ENCODE measurements around the gene FOXP1.

Gene FOXP1

GRCh38 chr3:71228156-71228866 lies 355.2 kb downstream of the FOXP1 start:
- DNase-seq = peak; percentile 62

- DNase-seq = no peak
Observed at GRCh38 chr3:71227270-71227661, 356.3 kb downstream of the FOXP1 start.

DNA sequence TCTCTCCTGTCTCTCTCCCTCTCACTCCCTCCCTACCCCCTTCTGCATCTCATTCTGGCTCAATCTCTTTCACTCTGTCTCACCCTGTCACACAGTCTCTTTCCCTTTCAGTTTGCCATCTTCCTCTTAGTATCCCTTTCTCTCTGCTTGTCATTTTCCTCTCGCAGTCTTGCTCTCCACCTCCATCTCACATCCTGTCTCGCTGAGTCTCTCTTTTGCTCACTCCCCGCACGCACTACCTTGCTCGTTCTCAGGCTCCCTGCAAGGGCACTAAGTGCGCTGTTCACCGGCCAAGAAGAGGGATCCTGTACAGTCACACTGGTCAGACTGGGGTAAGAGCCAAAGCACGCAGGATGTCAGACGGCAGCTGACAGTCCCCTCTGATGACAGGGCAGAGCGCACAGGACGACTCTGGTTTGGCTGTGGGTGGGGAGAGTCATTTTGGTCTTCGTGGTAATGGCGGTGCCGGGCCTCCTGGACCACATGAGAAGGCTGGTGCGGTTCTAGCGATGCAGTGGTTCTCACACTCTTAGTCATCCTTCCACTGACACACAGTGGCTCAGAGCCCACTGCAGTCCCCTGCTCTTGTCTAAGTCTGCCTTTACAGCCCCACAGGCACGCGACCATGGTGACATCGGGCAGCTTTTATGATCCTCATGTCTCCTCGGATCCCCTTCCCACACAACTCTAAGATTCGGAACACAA lies 356.8 kb downstream of the FOXP1 start:
- peak; percentile 55 for DNase-seq

- DNase-seq = no peak
Observed at GRCh38 chr3:71225951-71226564, 357.5 kb downstream of the FOXP1 start.

- DNase-seq = peak; percentile 30
Observed at GRCh38 chr3:71225002-71225684, 358.4 kb downstream of the FOXP1 start.

GRCh38 chr3:71219744-71220638 lies 363.5 kb downstream of the FOXP1 start:
- no peak for DNase-seq

- DNase-seq = no peak
Observed at GRCh38 chr3:71218508-71218907, 365.0 kb downstream of the FOXP1 start.

DNA sequence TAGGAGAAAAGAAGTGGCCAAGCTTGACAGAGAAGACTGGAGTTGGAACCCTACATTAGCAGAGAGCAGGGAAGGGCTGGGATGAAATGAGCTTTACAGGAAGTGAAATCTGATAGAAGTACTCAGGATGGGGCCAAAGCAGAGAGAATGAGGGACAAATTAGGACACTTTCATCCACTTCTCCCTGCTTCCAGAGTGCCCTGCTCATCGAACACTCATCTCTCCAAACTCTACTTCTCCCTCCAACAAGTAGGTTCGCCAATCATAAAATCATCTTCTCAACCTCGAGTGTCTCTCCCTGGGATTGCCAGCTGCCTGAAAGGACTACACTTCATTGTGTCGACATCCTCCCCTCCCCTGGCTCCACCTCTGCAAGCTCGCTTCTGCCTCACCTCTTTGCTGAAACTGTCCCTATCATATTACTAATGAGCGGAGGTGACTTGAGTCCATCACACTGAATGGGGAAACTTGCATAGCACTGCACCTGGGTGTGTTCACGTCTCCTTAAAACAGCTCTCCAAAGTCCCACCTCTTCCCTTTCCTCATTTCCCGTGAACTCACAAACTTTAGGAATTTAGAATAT lies 365.8 kb downstream of the FOXP1 start:
- no peak for DNase-seq

DNA sequence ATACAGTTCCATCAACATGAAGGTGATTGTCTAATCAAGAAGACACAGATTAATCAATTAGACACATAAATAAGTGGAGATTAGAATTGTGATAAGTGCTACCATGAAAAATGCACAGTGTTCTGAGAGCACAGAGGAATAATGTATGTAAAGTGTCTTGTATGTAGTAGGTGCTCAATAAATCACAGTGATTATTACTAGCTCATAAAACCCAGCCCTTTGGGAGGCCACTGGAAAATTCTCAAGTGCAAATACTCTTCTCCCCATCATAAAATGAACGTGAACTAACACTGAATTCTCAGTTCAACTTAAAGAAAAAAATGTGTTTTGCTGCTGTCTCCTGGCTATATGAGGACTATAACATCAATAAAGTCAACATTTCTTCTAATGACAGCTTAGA lies 368.2 kb downstream of the FOXP1 start:
- DNase-seq = no peak

- DNase-seq = no peak
Observed at GRCh38 chr3:71214797-71215196, 368.7 kb downstream of the FOXP1 start.

DNA sequence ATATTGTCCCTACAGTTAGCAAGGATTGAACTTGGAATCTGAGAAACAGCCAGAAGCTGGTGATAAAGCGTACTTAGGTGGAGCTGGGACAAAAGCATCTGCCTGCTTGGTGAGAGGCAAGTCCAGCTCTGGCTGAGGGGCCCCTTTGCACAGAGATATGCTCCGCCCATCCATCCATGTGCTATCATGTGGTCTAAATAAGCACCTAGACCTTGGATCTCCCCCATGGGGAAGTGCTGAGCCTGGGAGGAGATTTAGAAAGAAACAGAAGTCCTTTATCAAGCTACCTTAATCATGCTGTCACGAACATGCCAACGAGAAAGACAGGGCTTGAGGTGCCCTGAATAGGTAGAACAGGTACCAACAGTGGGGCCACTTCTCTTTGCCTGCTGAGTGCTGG lies 369.5 kb downstream of the FOXP1 start:
- DNase-seq = no peak

GRCh38 chr3:71211083-71211482 lies 372.4 kb downstream of the FOXP1 start:
- no peak for DNase-seq

GRCh38 chr3:71210257-71211007 lies 373.1 kb downstream of the FOXP1 start:
- peak; percentile 46 for DNase-seq

- no peak for DNase-seq
Observed at GRCh38 chr3:71208211-71209095, 375.1 kb downstream of the FOXP1 start.

DNA sequence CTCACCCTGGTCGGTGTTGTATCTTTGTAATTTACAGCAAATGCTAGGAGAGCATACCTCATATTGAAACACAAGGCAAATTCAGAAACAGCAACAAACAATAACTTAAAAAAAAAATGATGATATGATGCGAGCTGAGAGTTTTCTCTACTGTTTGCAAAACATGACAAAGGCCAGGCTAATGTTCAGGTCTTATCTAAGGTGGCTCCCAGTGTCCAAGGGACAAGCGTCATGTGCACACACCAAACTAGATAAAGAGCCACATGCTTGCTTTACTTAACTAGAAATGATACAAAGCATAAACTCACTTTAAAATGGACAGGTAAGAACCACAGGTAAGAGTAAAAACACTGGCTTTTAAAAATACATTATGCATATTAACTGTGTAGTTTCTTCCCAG lies 375.9 kb downstream of the FOXP1 start:
- no peak for DNase-seq

DNA sequence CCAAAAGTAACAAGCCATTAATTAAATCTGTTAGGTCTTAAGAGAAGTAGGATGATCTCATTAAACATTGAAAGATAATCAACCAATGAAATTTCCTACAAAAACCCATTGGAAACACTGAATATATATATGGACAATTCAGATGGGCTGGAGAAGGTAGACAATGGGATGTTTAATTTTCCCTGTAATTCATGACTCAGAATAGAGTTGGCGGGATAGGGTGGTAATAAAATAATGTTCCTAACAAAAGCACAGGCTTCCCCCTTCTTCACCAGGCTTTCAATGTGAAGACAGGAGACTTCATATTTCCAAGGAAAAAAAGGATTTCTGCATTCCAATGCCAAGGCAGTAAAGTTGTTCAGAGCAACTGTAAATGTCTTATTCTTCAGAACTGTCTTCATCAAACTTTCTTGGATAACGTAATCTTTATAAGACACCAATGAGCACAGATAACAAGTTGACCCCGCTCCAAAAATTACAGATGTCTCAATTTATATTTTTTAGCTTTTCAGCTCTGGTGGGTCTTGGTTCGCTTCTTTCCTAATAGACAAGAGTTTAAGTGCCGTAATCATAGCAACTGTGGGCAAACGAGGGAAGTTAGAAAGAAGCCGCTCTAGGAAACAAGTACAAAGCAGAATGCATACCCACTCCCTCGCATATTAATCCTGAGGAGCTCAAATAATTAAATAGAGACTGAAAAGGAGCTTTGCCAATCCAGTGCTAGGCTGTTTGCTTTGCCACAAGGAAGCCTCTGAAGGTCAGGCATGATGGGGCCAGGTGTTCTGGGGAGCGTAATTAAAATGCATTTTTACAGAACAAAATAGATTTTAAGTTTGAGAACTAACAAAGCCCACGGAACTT lies 377.0 kb downstream of the FOXP1 start:
- DNase-seq = no peak

DNA sequence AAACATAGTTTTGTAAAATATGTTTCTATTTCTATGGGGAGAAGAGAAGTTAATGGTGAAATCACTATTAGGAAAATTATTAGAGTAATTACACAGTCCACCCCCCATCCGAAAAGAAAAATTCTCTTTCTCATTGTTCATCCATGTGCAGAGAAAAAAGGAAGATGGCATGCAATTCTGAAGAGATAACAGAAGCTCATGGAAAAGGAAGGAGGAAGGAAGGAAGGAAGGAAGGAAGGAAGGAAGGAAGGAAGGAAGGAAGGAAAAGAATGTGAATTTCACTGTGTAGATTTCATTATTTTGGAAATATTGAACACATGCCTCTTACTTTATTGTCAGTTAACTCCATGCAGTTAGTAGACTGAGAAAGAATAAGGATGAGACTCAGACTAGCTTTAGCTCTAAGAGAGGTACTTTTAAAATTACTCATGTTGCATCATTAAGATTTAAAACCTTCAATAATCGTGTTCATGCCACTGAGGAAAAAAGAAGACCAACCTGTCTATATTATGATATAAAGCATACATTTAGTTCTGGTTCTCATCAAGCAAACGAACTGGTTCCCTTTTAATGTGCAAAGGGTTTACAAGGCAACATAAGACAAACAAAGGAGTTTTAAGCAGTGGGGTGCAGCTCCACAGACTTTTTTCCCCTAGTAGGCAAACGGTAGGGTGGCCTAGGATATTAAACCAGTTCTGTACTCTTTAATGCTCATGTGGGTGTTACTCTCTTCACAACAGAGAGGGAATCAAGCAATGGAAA lies 379.6 kb downstream of the FOXP1 start:
- DNase-seq = no peak

DNA sequence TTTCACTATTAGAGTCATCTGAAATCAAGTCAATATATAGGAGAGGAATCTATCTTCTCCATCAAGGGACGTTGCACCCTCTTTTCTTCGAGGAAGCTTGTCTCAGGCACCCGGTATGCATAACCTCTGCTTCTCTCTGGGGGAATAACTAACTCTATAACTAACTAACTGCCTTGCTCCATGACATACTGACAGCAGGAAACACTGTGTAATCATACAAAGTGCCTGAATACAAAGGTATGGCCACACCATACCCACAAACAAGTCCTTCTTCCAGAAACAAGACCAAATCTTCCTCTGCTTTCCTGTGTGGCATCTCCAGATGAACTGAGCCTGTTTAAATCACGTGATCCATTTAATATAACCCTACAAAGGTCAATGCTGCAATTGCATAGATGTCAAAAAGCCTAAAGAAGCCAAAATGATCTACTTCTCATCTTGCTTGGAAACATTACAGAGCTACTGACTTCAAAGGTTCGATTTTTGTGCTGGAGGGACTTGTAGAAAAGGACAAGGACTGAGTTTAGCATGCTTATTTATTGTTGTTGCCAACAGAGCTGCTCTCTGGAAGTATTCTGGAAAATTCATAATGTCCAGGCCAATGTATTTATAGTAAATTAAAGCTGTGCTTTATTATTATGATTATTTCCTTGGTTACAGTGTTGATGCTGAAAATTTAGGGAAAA lies 380.5 kb downstream of the FOXP1 start:
- no peak for DNase-seq
